VCaP (cell line): ENCODE results near the gene ARID1B.

Experiments
- H3K27ac ChIP-seq: fragments of 450-650 bp; 2 replicates; pipeline ENCODE4 v1.5.1; 2017
- TF ChIP-seq, protein P1 (sequence below): fragments of 450-650 bp; conservative IDR thresholded peaks from 2 replicates; pipeline ENCODE4 v1.5.1; 2017; ENCODE audit warnings: mild to moderate bottlenecking, moderate library complexity

ARID1B gene

DNA sequence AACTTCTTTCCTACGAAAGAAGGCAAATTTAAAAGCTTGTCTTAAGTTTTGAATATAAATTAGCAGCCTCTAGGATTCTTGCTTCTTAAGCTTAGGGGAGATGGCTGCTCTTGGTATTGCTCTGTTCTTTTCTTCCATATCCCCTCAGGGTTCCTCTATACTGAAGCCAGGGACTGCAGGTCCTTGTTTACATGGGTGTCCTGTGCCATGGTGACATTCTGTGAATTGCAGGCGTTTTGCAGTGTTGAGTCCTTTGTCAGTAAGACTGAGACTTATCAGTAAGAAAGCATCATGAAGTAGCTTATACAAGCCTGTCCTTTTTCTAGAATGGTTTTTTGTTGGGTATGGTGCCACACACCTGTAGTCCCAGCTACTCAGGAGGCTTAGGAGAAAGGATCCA, 147.8 kb downstream of the ARID1B start:
- no peak overlapping the region for H3K27ac ChIP-seq
- TF ChIP-seq, protein P1, sequence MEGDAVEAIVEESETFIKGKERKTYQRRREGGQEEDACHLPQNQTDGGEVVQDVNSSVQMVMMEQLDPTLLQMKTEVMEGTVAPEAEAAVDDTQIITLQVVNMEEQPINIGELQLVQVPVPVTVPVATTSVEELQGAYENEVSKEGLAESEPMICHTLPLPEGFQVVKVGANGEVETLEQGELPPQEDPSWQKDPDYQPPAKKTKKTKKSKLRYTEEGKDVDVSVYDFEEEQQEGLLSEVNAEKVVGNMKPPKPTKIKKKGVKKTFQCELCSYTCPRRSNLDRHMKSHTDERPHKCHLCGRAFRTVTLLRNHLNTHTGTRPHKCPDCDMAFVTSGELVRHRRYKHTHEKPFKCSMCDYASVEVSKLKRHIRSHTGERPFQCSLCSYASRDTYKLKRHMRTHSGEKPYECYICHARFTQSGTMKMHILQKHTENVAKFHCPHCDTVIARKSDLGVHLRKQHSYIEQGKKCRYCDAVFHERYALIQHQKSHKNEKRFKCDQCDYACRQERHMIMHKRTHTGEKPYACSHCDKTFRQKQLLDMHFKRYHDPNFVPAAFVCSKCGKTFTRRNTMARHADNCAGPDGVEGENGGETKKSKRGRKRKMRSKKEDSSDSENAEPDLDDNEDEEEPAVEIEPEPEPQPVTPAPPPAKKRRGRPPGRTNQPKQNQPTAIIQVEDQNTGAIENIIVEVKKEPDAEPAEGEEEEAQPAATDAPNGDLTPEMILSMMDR: no peak

DNA sequence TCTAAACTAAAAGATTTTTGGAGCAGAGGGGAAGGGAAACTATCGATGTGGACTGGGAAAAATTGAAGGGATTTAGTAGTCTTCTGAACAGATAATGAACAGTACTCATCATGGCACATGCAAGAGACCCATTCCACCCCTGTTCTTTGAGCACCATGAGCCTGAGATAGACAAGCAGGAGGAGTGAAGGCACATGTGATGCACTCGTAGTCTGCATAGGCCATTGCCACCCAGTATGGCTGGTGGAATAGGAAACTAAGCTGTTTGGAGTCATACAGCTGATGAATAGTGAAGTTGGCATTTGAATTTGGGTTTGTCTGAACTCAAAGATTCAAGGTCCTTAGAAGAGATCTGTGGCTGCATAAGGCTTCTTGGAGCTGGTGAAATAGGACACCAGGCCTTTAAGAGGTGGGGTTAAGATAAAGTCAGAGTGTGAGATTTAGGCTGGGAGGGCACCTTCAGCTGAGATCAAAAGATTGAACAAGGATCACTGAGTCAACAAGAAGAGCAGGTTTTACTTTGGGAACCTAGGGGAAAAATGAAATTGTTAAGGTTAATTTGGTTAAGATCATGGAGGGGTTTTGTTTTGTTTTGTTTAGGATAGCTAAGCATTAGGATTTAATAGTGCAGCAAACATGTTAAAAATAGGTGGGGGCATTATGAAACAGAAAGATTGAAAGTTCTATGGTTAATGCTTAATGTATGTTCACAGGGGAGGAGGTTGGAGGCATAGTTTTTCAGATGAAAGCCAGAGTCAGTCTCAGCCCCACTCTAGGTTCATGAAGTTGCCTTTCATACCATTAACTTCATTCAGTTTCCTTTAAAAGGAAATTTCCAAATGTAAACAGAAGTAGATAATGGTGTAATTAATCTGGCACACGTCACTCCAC, 148.8 kb downstream of the ARID1B start:
- TF ChIP-seq, protein P1: no peak
- H3K27ac ChIP-seq: peak overlapping the region; percentile 34

DNA sequence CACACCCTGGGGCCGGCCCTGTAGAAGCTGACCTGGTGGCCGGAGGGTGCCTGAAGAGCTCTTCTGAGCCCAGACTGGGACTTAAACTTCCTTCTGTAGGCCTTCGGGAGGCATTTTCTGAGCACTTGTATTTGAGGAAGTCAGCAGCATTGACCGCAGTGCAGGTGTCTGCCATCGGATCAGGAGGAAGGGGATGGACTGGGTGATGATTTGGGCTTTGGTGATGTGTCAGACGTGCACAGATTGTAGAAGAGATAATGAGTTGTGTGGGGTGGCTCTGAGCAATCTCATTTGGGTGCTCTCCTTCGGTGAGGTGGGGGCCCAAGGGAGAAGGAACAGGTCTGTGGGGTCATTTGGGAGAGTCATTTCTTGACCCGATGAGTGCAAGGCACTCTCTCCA, 150.9 kb downstream of the ARID1B start:
- TF ChIP-seq, protein P1: no peak
- no peak overlapping the region for H3K27ac ChIP-seq

DNA sequence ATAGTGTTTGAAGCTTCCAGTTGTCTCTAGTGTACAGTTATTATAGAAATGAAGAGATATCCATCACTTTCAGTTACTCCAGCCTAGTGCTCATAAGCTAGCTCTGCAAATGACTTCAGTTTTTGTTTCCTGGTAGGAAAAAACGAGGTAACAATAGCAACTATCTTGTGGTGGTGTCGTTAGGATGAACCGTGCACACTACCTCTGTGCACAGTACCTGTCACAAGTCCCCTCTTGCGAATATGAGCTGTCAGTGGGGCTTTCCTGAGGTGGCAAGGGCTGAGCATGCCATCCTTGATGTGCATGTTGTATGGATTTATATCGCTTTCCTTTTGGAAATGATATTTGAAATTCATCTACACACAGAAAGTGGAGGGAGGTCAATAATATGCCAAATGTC, 151.8 kb downstream of the ARID1B start:
- no peak overlapping the region; the same call in 1 of the 2 replicates for H3K27ac ChIP-seq
- TF ChIP-seq, protein P1: no peak

DNA sequence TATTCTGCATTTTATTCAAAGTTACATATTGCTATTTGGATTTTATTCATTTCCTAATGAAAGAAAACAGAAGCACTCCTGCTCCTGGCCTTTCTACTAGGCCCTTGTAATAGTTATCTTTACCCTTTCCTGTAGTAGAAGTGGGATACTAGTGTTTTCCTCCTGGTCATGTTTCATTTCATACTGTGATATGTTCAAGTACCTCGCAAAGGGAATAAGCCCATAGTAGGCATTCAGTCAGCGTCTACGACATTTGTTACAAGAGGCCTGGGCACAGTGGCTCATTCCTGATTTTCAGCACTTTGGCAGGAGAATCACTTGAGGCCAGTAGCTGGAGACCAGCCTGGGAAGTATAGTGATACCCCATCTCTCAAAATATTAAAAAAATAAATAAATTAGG, 154.1 kb downstream of the ARID1B start:
- TF ChIP-seq, protein P1: no peak
- H3K27ac ChIP-seq: peak overlapping the region; percentile 98

DNA sequence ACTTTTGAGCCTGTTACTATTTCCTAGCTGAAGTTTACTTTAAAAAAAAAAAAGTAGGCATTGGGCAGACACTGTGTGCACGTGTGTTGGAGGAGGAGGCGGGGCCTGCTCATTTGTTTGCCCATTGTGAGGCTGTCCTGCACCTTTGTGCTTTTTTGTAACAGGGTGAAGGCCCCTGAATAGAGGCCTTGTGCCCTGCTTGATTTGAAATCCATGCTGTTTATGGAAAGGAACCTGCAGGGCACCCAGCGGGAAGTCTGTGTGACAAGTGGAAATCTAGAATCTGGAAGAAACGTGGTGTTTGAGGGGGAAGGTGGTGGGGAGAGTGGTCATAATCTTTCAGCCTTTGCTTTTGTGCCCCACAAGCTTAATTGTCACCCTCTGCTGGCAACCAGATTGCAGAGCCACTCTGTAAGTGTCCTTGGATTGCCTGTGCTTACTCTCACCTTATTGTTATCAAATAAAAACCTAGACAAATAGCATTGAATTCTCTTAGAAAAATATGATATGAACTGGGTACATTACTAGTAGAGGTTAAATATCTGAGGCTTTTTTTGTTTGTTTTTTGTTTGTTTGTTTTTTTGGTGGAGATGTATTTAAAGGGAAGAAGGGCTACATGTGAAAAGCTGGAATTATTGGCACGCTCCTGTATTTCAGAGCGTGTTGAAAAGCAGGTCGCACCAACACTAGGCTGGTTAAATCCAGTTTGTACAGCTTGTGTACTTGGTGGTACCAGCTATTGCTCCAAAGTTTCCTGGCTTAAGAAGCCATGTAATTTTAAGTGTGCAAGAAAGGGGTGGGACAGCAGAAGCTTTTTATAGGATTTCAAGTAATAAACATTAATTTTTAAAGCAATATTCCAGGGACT, 156.3 kb downstream of the ARID1B start:
- peak overlapping the region; percentile 98 for H3K27ac ChIP-seq
- TF ChIP-seq, protein P1: peak; percentile 43

DNA sequence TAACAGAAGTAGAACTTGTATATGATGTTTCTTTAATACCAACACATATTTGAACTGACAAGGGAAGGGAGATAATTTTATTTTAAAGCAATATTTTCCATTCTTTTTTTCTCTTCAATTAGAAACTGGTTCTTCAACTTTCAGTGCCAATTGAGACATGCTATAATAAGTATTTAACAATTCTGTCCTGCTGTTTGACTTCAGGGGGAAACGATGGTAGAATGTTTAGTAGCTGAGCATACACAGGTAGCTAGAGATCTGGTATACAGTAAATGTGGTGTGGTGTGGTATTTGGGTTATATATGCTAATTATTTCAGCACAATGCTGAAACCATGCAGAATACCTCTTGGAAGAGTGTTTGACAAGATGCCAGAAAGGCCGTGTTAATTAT, 156.9 kb downstream of the ARID1B start:
- peak overlapping the region; percentile 98 for H3K27ac ChIP-seq
- TF ChIP-seq, protein P1: no peak
